ENCODE results near the gene PDGFA.

The PDGFA gene

GRCh38 chr7:461117-461452 is 58.6 kb downstream of the PDGFA start:
- H3K36me3 ChIP-seq (ENCODE audit: control insufficient read depth in 1 of 2, insufficient read depth in 2 of 2, low read length in 2 of 2) = no peaks in the 10 kb centered on the region
- H3K4me3 ChIP-seq (ENCODE audit: low read depth in 1 of 2, low read length in 2 of 2) = no peak overlapping the region
- no peak overlapping the region for H3K27ac ChIP-seq (ENCODE audit: low read depth, low read length)
- no peak overlapping the region for H3K9ac ChIP-seq (ENCODE audit: low read depth in 1 of 2, low read length in 2 of 2)
- peaks cover 0 to 7% of the 10 kb centered on the region in 2 donors for H3K4me1 ChIP-seq (ENCODE audit: control insufficient read depth in 1 of 2, insufficient read depth in 2 of 2, low read length in 2 of 2)
- H3K27me3 ChIP-seq (ENCODE audit: control insufficient read depth in 1 of 2, insufficient read depth in 2 of 2, low read length in 2 of 2) = peaks cover 0 to 3% of the 10 kb centered on the region in 2 donors
- H3K9me3 ChIP-seq (ENCODE audit: control insufficient read depth in 1 of 2, low read length in 2 of 2) = no peaks in the 10 kb centered on the region

GRCh38 chr7:460374-461116 is 59.1 kb downstream of the PDGFA start:
- no peak overlapping the region for H3K27ac ChIP-seq (ENCODE audit: low read depth, low read length)
- peaks cover 0 to 7% of the 10 kb centered on the region in 2 donors for H3K4me1 ChIP-seq (ENCODE audit: control insufficient read depth in 1 of 2, insufficient read depth in 2 of 2, low read length in 2 of 2)
- H3K9ac ChIP-seq (ENCODE audit: low read depth in 1 of 2, low read length in 2 of 2) = no peak overlapping the region
- H3K36me3 ChIP-seq (ENCODE audit: control insufficient read depth in 1 of 2, insufficient read depth in 2 of 2, low read length in 2 of 2) = no peaks in the 10 kb centered on the region
- no peak overlapping the region for H3K4me3 ChIP-seq (ENCODE audit: low read depth in 1 of 2, low read length in 2 of 2)
- peaks cover 0 to 3% of the 10 kb centered on the region in 2 donors for H3K27me3 ChIP-seq (ENCODE audit: control insufficient read depth in 1 of 2, insufficient read depth in 2 of 2, low read length in 2 of 2)
- H3K9me3 ChIP-seq (ENCODE audit: control insufficient read depth in 1 of 2, low read length in 2 of 2) = no peaks in the 10 kb centered on the region

GRCh38 chr7:459584-460373 is 59.9 kb downstream of the PDGFA start:
- peaks cover 0 to 3% of the 10 kb centered on the region in 2 donors for H3K27me3 ChIP-seq (ENCODE audit: control insufficient read depth in 1 of 2, insufficient read depth in 2 of 2, low read length in 2 of 2)
- no peak overlapping the region for H3K27ac ChIP-seq (ENCODE audit: low read depth, low read length)

GRCh38 chr7:458511-459245 is 61.0 kb downstream of the PDGFA start:
- Histone ChIP-seq H3K4me1 (ENCODE audit: control insufficient read depth in 1 of 2, insufficient read depth in 2 of 2, low read length in 2 of 2) (no peaks in the 10 kb centered on the region), H3K27me3 (ENCODE audit: control insufficient read depth in 1 of 2, insufficient read depth in 2 of 2, low read length in 2 of 2) (peaks cover 0 to 3% of the 10 kb centered on the region in 2 donors), H3K36me3 (ENCODE audit: control insufficient read depth in 1 of 2, insufficient read depth in 2 of 2, low read length in 2 of 2) (no peaks in the 10 kb centered on the region), H3K27ac (ENCODE audit: low read depth, low read length) (no peak overlapping the region), H3K9ac (ENCODE audit: low read depth in 1 of 2, low read length in 2 of 2) (no peak overlapping the region), H3K4me3 (ENCODE audit: low read depth in 1 of 2, low read length in 2 of 2) (no peak overlapping the region), H3K9me3 (ENCODE audit: control insufficient read depth in 1 of 2, low read length in 2 of 2) (no peaks in the 10 kb centered on the region)

More at GRCh38 chr7:459584-460373, 59.9 kb downstream of the PDGFA start:
- H3K4me1 ChIP-seq (ENCODE audit: control insufficient read depth in 1 of 2, insufficient read depth in 2 of 2, low read length in 2 of 2) = peaks cover 0 to 4% of the 10 kb centered on the region in 2 donors
- H3K4me3 ChIP-seq (ENCODE audit: low read depth in 1 of 2, low read length in 2 of 2) = no peak overlapping the region
- no peaks in the 10 kb centered on the region for H3K36me3 ChIP-seq (ENCODE audit: control insufficient read depth in 1 of 2, insufficient read depth in 2 of 2, low read length in 2 of 2)
- H3K9ac ChIP-seq (ENCODE audit: low read depth in 1 of 2, low read length in 2 of 2) = no peak overlapping the region
- no peaks in the 10 kb centered on the region for H3K9me3 ChIP-seq (ENCODE audit: control insufficient read depth in 1 of 2, low read length in 2 of 2)

GRCh38 chr7:457814-458510 is 61.7 kb downstream of the PDGFA start:
- no peak overlapping the region for H3K4me3 ChIP-seq (ENCODE audit: low read depth in 1 of 2, low read length in 2 of 2)
- H3K36me3 ChIP-seq (ENCODE audit: control insufficient read depth in 1 of 2, insufficient read depth in 2 of 2, low read length in 2 of 2) = no peaks in the 10 kb centered on the region
- H3K9ac ChIP-seq (ENCODE audit: low read depth in 1 of 2, low read length in 2 of 2) = no peak overlapping the region
- no peaks in the 10 kb centered on the region for H3K9me3 ChIP-seq (ENCODE audit: control insufficient read depth in 1 of 2, low read length in 2 of 2)
- peaks cover 0 to 3% of the 10 kb centered on the region in 2 donors for H3K27me3 ChIP-seq (ENCODE audit: control insufficient read depth in 1 of 2, insufficient read depth in 2 of 2, low read length in 2 of 2)
- no peak overlapping the region for H3K27ac ChIP-seq (ENCODE audit: low read depth, low read length)
- H3K4me1 ChIP-seq (ENCODE audit: control insufficient read depth in 1 of 2, insufficient read depth in 2 of 2, low read length in 2 of 2) = no peaks in the 10 kb centered on the region

- no peaks in the 10 kb centered on the region for H3K36me3 ChIP-seq (ENCODE audit: control insufficient read depth in 1 of 2, insufficient read depth in 2 of 2, low read length in 2 of 2)
- no peak overlapping the region for H3K9ac ChIP-seq (ENCODE audit: low read depth in 1 of 2, low read length in 2 of 2)
- H3K4me1 ChIP-seq (ENCODE audit: control insufficient read depth in 1 of 2, insufficient read depth in 2 of 2, low read length in 2 of 2) = no peaks in the 10 kb centered on the region
- no peak overlapping the region for H3K27ac ChIP-seq (ENCODE audit: low read depth, low read length)
- no peak overlapping the region for H3K4me3 ChIP-seq (ENCODE audit: low read depth in 1 of 2, low read length in 2 of 2)
- H3K27me3 ChIP-seq (ENCODE audit: control insufficient read depth in 1 of 2, insufficient read depth in 2 of 2, low read length in 2 of 2) = peaks cover 5 to 9% of the 10 kb centered on the region in 2 donors
- no peaks in the 10 kb centered on the region for H3K9me3 ChIP-seq (ENCODE audit: control insufficient read depth in 1 of 2, low read length in 2 of 2)
Observed at GRCh38 chr7:455110-455928, 64.3 kb downstream of the PDGFA start.

GRCh38 chr7:454356-455109 is 65.1 kb downstream of the PDGFA start:
- no peak overlapping the region for H3K9ac ChIP-seq (ENCODE audit: low read depth in 1 of 2, low read length in 2 of 2)
- H3K27me3 ChIP-seq (ENCODE audit: control insufficient read depth in 1 of 2, insufficient read depth in 2 of 2, low read length in 2 of 2) = peaks cover 5% of the 10 kb centered on the region in 2 donors
- no peaks in the 10 kb centered on the region for H3K36me3 ChIP-seq (ENCODE audit: control insufficient read depth in 1 of 2, insufficient read depth in 2 of 2, low read length in 2 of 2)

GRCh38 chr7:453597-454306 is 65.9 kb downstream of the PDGFA start:
- H3K4me1 ChIP-seq (ENCODE audit: control insufficient read depth in 1 of 2, insufficient read depth in 2 of 2, low read length in 2 of 2) = no peaks in the 10 kb centered on the region
- H3K36me3 ChIP-seq (ENCODE audit: control insufficient read depth in 1 of 2, insufficient read depth in 2 of 2, low read length in 2 of 2) = no peaks in the 10 kb centered on the region
- H3K9me3 ChIP-seq (ENCODE audit: control insufficient read depth in 1 of 2, low read length in 2 of 2) = no peaks in the 10 kb centered on the region
- H3K4me3 ChIP-seq (ENCODE audit: low read depth in 1 of 2, low read length in 2 of 2) = no peak overlapping the region
- no peak overlapping the region for H3K27ac ChIP-seq (ENCODE audit: low read depth, low read length)
- H3K27me3 ChIP-seq (ENCODE audit: control insufficient read depth in 1 of 2, insufficient read depth in 2 of 2, low read length in 2 of 2) = peaks cover 5% of the 10 kb centered on the region in 2 donors
- H3K9ac ChIP-seq (ENCODE audit: low read depth in 1 of 2, low read length in 2 of 2) = no peak overlapping the region

More at GRCh38 chr7:454356-455109, 65.1 kb downstream of the PDGFA start:
- no peak overlapping the region for H3K27ac ChIP-seq (ENCODE audit: low read depth, low read length)
- H3K4me3 ChIP-seq (ENCODE audit: low read depth in 1 of 2, low read length in 2 of 2) = no peak overlapping the region
- no peaks in the 10 kb centered on the region for H3K9me3 ChIP-seq (ENCODE audit: control insufficient read depth in 1 of 2, low read length in 2 of 2)
- H3K4me1 ChIP-seq (ENCODE audit: control insufficient read depth in 1 of 2, insufficient read depth in 2 of 2, low read length in 2 of 2) = no peaks in the 10 kb centered on the region
